Measurements from ENCODE around the gene YES1. TPM values are rescaled to one million over a fixed set of nuclear protein-coding genes. Genes with fewer than 3 reads are reported as not detected.

Gene YES1
- total and polyA plus RNA-seq, 2 of the 13 experiments (the other 11 are each of a cell fraction or from before 2014, with no cell fraction given): 17.2 to 70.8 TPM

DNA sequence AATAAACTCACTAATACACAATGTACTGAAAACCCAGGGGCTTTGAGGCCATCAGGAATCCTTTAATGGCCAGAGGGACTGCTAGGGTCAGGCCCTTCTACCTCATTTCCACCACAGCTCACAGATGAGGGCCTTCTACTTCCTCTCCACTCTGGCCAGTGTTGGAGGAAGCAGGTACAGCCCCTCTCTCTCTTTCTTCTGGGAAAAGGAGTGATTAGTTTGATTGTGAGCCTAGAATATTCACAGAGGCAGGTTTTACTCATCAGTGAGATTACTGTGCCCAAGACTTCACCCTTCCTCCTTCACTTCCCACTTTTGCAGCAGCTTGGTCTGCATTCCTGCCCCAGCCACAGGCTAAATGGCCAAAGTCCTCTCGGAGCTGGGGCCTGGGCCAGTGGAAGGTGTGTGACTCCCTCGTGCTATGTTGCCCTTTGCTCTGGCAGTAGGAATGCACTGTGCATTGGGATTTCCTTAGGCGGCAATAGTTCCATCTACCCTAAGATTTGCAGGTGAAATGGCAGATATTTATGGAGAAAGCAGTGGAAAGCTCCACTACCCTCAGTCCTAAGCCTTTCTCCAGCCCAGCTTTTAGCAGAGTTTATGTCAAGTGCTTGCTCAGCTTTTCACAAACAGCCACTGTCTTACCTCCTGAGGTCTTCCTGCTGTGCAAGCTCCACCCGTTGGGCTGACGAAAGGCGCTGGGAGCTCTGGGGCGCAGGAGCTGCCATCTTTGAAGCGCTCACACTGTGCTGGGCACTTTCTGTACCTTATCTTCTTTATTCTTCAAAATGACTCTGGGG lies 36.2 kb upstream of the YES1 start (continued):
- TF ChIP-seq, protein P1, sequence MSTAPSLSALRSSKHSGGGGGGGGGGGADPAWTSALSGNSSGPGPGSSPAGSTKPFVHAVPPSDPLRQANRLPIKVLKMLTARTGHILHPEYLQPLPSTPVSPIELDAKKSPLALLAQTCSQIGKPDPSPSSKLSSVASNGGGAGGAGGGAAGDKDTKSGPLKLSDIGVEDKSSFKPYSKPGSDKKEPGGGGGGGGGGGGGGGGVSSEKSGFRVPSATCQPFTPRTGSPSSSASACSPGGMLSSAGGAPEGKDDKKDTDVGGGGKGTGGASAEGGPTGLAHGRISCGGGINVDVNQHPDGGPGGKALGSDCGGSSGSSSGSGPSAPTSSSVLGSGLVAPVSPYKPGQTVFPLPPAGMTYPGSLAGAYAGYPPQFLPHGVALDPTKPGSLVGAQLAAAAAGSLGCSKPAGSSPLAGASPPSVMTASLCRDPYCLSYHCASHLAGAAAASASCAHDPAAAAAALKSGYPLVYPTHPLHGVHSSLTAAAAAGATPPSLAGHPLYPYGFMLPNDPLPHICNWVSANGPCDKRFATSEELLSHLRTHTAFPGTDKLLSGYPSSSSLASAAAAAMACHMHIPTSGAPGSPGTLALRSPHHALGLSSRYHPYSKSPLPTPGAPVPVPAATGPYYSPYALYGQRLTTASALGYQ (CRISPR knock-in tag; IDR thresholded peaks at IDR 0.05): peak; percentile 54; the same call in 1 of the 2 replicates
- TF ChIP-seq, protein P2, sequence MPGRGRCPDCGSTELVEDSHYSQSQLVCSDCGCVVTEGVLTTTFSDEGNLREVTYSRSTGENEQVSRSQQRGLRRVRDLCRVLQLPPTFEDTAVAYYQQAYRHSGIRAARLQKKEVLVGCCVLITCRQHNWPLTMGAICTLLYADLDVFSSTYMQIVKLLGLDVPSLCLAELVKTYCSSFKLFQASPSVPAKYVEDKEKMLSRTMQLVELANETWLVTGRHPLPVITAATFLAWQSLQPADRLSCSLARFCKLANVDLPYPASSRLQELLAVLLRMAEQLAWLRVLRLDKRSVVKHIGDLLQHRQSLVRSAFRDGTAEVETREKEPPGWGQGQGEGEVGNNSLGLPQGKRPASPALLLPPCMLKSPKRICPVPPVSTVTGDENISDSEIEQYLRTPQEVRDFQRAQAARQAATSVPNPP (CRISPR knock-in tag; IDR thresholded peaks at IDR 0.05): 0 out of 2 replicates have a peak, but pooled peaks have one; percentile 36
- TF ChIP-seq PCBP2 (optimal IDR thresholded peaks at IDR 0.05; ENCODE audit: low read depth, low read length, poor library complexity, severe bottlenecking) (no peak), ZNF20 (CRISPR knock-in tag; IDR thresholded peaks at IDR 0.05) (0 out of 2 replicates have a peak, but pooled peaks have one; percentile 26), EED (CRISPR knock-in tag; IDR thresholded peaks at IDR 0.05) (no peak), ZNF550 (CRISPR knock-in tag; IDR thresholded peaks at IDR 0.05; ENCODE audit: borderline replicate concordance) (no peak), ZNF224 (CRISPR knock-in tag; IDR thresholded peaks at IDR 0.05) (peak; percentile 89), ZNF34 (CRISPR knock-in tag; IDR thresholded peaks at IDR 0.05; ENCODE audit: borderline replicate concordance) (0 out of 2 replicates have a peak, but pooled peaks have one; percentile 44), ZNF354B (CRISPR knock-in tag; IDR thresholded peaks at IDR 0.05) (no peak)
- TF ChIP-seq, protein P3, sequence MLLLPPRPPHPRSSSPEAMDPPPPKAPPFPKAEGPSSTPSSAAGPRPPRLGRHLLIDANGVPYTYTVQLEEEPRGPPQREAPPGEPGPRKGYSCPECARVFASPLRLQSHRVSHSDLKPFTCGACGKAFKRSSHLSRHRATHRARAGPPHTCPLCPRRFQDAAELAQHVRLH (CRISPR knock-in tag; IDR thresholded peaks at IDR 0.05; ENCODE audit: borderline replicate concordance, low read depth): peak; percentile 92; the same call in 1 of the 2 replicates
- TF ChIP-seq, protein P4, sequence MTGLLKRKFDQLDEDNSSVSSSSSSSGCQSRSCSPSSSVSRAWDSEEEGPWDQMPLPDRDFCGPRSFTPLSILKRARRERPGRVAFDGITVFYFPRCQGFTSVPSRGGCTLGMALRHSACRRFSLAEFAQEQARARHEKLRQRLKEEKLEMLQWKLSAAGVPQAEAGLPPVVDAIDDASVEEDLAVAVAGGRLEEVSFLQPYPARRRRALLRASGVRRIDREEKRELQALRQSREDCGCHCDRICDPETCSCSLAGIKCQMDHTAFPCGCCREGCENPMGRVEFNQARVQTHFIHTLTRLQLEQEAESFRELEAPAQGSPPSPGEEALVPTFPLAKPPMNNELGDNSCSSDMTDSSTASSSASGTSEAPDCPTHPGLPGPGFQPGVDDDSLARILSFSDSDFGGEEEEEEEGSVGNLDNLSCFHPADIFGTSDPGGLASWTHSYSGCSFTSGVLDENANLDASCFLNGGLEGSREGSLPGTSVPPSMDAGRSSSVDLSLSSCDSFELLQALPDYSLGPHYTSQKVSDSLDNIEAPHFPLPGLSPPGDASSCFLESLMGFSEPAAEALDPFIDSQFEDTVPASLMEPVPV (CRISPR knock-in tag; IDR thresholded peaks at IDR 0.05): 0 out of 2 replicates have a peak, but pooled peaks have one; percentile 55
- TF ChIP-seq, protein P5, sequence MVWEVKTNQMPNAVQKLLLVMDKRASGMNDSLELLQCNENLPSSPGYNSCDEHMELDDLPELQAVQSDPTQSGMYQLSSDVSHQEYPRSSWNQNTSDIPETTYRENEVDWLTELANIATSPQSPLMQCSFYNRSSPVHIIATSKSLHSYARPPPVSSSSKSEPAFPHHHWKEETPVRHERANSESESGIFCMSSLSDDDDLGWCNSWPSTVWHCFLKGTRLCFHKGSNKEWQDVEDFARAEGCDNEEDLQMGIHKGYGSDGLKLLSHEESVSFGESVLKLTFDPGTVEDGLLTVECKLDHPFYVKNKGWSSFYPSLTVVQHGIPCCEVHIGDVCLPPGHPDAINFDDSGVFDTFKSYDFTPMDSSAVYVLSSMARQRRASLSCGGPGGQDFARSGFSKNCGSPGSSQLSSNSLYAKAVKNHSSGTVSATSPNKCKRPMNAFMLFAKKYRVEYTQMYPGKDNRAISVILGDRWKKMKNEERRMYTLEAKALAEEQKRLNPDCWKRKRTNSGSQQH (CRISPR knock-in tag; IDR thresholded peaks at IDR 0.05; ENCODE audit: low read depth): peak; percentile 85

Measured in HepG2 (cell line).